Tibial nerve (tissue), 4 donors: ENCODE results near the gene DNASE1. TPM values are rescaled to one million over a fixed set of nuclear protein-coding genes. Genes with fewer than 3 reads are reported as not detected.
"Not testable (repeated sequence)": the region's sequence is repeated elsewhere in the genome, so short reads cannot be mapped to it uniquely, and the experiment has no call there.

ENCODE experiments used
- DNase-seq, 2 donors: peaks; one replicate each; pipeline ENCODE4 v3.0.0-alpha.2; 2019; ENCODE audit warnings: low spot score in 2 of 2
- H3K27ac ChIP-seq, 4 donors: fragments of 200-600 bp; sonication (generic) in 3 of 4; one replicate each; pipeline ENCODE4 v1.5.1; 2017 to 2019; ENCODE audit warnings: mild to moderate bottlenecking in 1 of 4
- H3K27me3 ChIP-seq, 2 donors: fragments of 200-600 bp; sonication (generic) in 1 of 2; one replicate each; pipeline versions ENCODE4 v1.5.1 to v1.6.0; 2017 to 2019
- H3K36me3 ChIP-seq, 3 donors: fragments of 200-600 bp; sonication (generic); one replicate each; pipeline ENCODE4 v1.5.1; 2018 to 2019
- H3K4me1 ChIP-seq, 4 donors: fragments of 200-600 bp; sonication (generic) in 3 of 4; one replicate each; pipeline ENCODE4 v1.5.1; 2017 to 2019
- H3K4me3 ChIP-seq, 4 donors: fragments of 200-600 bp; sonication (generic) in 3 of 4; one replicate each; pipeline ENCODE4 v1.5.1; 2017 to 2019; ENCODE audit warnings: mild to moderate bottlenecking in 1 of 4, moderate library complexity in 1 of 4
- H3K9me3 ChIP-seq, 4 donors: fragments of 200-600 bp; sonication (generic) in 3 of 4; one replicate each; pipeline ENCODE4 v1.5.1; 2017 to 2019
- EP300 ChIP-seq, 2 donors: sonication (generic); formaldehyde crosslinking; IDR thresholded peaks; one replicate each; pipeline ENCODE4 v1.6.1; 2017; ENCODE audit warnings: antibody characterized with exemption in 2 of 2, mild to moderate bottlenecking in 1 of 2
- POLR2A ChIP-seq, 2 donors: fragments of 450-650 bp; IDR thresholded peaks; one replicate each; pipeline ENCODE4 v1.6.1; 2017; ENCODE audit warnings: antibody characterized with exemption in 2 of 2, mild to moderate bottlenecking in 2 of 2, moderate library complexity in 2 of 2
- WGBS, 2 donors: methylation state at CpG; one replicate each; pipeline ENCODE4 v1.1.5; 2018; 5-methylcytosine and 5-hydroxymethylcytosine counted together
- total RNA-seq, 4 donors: library from RNA; depleted of rRNA; stranded (reverse); fragments of >200 nt; gene quantifications; one replicate each; pipeline ENCODE4 v1.1.0, GENCODE V29; 2016
- TF ChIP-seq, protein P1 (sequence below), 5 experiments: fragments of 200-600 bp in 3 of 5; fragments of 450-650 bp in 2 of 5; sonication (generic) in 3 of 5; IDR thresholded peaks; one replicate each; pipeline ENCODE4 v1.5.1; 2016 to 2019; ENCODE audit warnings: antibody characterized with exemption in 5 of 5, mild to moderate bottlenecking in 3 of 5, moderate library complexity in 2 of 5

The DNASE1 gene
- total RNA-seq, 4 donors from 2014 or later = 14.4 to 32.0 (median 22.4) TPM

DNA sequence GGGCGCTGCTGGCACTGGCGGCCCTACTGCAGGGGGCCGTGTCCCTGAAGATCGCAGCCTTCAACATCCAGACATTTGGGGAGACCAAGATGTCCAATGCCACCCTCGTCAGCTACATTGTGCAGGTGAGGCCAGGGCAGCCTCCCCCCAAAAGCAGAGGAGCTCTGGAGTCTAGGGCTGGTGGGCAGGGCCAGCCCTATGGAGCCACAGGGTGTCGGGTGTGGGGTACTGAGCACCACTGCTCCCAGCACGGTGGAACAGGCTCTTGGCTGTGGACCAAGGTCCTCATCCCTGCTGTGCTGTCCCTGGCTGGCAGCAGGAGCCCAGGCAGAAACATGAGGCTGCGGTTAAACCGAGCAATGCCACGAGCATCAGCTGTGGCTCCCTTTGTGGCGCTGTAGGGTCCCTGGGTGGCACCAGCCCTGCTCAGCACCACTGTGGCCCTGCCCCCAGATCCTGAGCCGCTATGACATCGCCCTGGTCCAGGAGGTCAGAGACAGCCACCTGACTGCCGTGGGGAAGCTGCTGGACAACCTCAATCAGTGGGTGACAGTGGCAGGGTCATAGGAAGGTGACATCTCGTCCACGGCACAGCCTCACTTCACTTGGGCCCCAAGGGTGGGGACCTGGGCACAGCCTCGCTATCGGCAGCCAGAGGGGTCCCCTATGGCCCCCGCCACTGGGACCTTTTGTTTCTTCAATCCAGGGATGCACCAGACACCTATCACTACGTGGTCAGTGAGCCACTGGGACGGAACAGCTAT is 1.1 kb downstream of the DNASE1 start:
- no peak for DNase-seq

GRCh38 chr16:3656160-3656490 is 1.6 kb downstream of the DNASE1 start:
- Histone ChIP-seq H3K27ac (peak overlapping the region in 1 of 4 donors; percentile 68), H3K36me3 (peaks cover 0 to 87% (median 18%) of the 10 kb centered on the region in 3 donors)
- not testable (repeated sequence) for H3K4me3 ChIP-seq, DNase-seq, H3K4me1 ChIP-seq, H3K9me3 ChIP-seq, H3K27me3 ChIP-seq
- WGBS, 2 donors = 81 to 98% methylated on average over 4 to 7 of the region's 10 CpGs

More for the DNA sequence above, 1.1 kb downstream of the DNASE1 start:
- Histone ChIP-seq H3K36me3 (peaks cover 0 to 87% (median 18%) of the 10 kb centered on the region in 3 donors), H3K27ac (peak overlapping the region in 1 of 4 donors; percentile 68), H3K9me3 (no peaks in the 10 kb centered on the region), H3K4me3 (peak overlapping the region in 1 of 4 donors; percentile 5), H3K4me1 (peaks cover 0 to 4% (median 0%) of the 10 kb centered on the region in 4 donors), H3K27me3 (no peaks in the 10 kb centered on the region)
- TF ChIP-seq, protein P1, sequence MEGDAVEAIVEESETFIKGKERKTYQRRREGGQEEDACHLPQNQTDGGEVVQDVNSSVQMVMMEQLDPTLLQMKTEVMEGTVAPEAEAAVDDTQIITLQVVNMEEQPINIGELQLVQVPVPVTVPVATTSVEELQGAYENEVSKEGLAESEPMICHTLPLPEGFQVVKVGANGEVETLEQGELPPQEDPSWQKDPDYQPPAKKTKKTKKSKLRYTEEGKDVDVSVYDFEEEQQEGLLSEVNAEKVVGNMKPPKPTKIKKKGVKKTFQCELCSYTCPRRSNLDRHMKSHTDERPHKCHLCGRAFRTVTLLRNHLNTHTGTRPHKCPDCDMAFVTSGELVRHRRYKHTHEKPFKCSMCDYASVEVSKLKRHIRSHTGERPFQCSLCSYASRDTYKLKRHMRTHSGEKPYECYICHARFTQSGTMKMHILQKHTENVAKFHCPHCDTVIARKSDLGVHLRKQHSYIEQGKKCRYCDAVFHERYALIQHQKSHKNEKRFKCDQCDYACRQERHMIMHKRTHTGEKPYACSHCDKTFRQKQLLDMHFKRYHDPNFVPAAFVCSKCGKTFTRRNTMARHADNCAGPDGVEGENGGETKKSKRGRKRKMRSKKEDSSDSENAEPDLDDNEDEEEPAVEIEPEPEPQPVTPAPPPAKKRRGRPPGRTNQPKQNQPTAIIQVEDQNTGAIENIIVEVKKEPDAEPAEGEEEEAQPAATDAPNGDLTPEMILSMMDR (IDR thresholded peaks at IDR 0.05) = no peak
- no peak for TF ChIP-seq EP300 (IDR thresholded peaks at IDR 0.05)
- no peak for TF ChIP-seq POLR2A (IDR thresholded peaks at IDR 0.05)
- 84 to 88% methylated on average over 16 to 20 of the region's 21 CpGs for WGBS, 2 donors

- H3K4me1 ChIP-seq = peaks cover 0 to 4% (median 0%) of the 10 kb centered on the region in 4 donors
- no peak for DNase-seq
- H3K36me3 ChIP-seq = peaks cover 0 to 87% (median 23%) of the 10 kb centered on the region in 3 donors
Observed at GRCh38 chr16:3656491-3657468, 2.3 kb downstream of the DNASE1 start.

DNA sequence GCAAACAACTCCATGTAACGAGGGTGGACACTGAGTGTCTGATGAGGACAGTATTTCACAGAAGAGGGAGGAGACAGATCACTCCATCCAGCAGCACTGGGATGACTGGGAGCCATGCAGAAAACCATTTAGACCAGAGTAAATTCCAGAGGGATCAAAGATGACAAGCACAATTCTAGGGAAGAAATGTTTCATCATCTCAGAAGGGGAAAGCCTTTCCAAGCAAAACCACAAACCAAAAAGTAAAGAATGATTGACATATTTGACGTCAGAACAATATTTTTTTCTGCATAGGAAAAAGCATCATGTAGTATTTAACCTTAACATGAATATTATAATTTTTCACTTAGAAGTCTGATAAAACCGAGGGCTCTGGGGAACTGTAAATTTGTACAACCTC is 4.8 kb downstream of the DNASE1 start:
- no peaks in the 10 kb centered on the region for H3K9me3 ChIP-seq
- H3K4me1 ChIP-seq = peaks cover 0 to 1% (median 0%) of the 10 kb centered on the region in 4 donors
- no peak for DNase-seq
- H3K36me3 ChIP-seq = peaks cover 0 to 97% (median 24%) of the 10 kb centered on the region in 3 donors
- no peak overlapping the region for H3K27ac ChIP-seq
- no peak overlapping the region for H3K4me3 ChIP-seq
- TF ChIP-seq EP300 (IDR thresholded peaks at IDR 0.05) (no peak), POLR2A (IDR thresholded peaks at IDR 0.05) (no peak)
- TF ChIP-seq, protein P1 (IDR thresholded peaks at IDR 0.05) = no peak
- no peaks in the 10 kb centered on the region for H3K27me3 ChIP-seq
- 77 to 78% methylated on average over 3 of the region's 3 CpGs for whole genome bisulfite sequencing, 2 donors

More at GRCh38 chr16:3656491-3657468, 2.3 kb downstream of the DNASE1 start:
- Histone ChIP-seq H3K27ac (no peak overlapping the region), H3K4me3 (no peak overlapping the region), H3K9me3 (no peaks in the 10 kb centered on the region), H3K27me3 (no peaks in the 10 kb centered on the region)
- 81 to 92% methylated on average over 26 to 29 of the region's 42 CpGs for WGBS, 2 donors
- TF ChIP-seq POLR2A (IDR thresholded peaks at IDR 0.05) = no peak
- no peak for TF ChIP-seq EP300 (IDR thresholded peaks at IDR 0.05)
- TF ChIP-seq, protein P1 (IDR thresholded peaks at IDR 0.05) = no peak

DNA sequence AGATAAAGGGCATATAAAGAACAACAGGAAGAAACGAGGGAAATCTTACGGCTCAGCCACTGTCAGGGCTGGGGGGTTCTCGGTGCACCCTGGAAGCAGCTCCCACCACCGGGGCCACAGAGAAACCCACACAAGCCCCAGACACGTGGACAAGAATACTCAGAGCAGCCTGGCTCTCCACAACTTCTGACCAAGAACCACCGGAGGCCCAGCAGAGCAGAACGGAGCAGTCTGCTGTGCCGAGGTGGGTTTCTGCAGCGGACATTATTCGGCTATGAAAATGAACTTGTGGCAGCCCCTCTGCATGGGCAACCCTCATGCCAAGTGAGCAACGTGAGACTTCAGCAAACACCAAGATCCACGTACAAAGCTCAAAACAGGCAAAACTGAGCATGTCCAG is 6.8 kb downstream of the DNASE1 start:
- Histone ChIP-seq H3K27me3 (no peaks in the 10 kb centered on the region), H3K27ac (no peak overlapping the region), H3K9me3 (no peaks in the 10 kb centered on the region), H3K36me3 (peaks cover 0 to 99% (median 24%) of the 10 kb centered on the region in 3 donors), H3K4me1 (no peaks in the 10 kb centered on the region), H3K4me3 (no peak overlapping the region)
- no peak for DNase-seq
- TF ChIP-seq, protein P1 (IDR thresholded peaks at IDR 0.05) = no peak
- WGBS, 2 donors = 83 to 90% methylated on average over 12 of the region's 12 CpGs
